ENCODE measurements around the gene RDH5.

DNA sequence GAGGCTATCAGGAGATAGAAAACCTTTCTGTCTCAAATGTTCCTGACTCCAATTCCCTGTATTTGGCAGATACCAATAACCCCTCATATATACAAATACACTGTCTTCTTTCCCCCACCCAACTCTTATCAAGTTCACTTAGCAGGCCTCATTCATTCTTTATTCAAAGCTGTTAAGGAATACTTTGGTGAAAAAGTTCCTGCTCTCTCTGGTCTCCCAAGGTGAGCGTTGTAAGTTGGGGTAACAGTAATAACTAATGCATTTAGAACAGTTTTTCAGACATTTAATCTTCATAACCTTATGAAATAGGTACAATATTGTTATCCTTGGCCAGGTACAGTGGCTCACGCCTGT lies 18.8 kb downstream of the RDH5 start:
- TF ChIP-seq, protein P1, sequence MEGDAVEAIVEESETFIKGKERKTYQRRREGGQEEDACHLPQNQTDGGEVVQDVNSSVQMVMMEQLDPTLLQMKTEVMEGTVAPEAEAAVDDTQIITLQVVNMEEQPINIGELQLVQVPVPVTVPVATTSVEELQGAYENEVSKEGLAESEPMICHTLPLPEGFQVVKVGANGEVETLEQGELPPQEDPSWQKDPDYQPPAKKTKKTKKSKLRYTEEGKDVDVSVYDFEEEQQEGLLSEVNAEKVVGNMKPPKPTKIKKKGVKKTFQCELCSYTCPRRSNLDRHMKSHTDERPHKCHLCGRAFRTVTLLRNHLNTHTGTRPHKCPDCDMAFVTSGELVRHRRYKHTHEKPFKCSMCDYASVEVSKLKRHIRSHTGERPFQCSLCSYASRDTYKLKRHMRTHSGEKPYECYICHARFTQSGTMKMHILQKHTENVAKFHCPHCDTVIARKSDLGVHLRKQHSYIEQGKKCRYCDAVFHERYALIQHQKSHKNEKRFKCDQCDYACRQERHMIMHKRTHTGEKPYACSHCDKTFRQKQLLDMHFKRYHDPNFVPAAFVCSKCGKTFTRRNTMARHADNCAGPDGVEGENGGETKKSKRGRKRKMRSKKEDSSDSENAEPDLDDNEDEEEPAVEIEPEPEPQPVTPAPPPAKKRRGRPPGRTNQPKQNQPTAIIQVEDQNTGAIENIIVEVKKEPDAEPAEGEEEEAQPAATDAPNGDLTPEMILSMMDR (conservative IDR thresholded peaks at IDR 0.05 in 1 of 2, IDR thresholded peaks at IDR 0.05 in 1 of 2; ENCODE audit: extremely low read depth in 1 of 2, insufficient read depth in 1 of 2, low read depth in 1 of 2, low read length in 2 of 2): no peak
- no peak for TF ChIP-seq EZH2 (IDR thresholded peaks at IDR 0.05; ENCODE audit: borderline replicate concordance, low read length)
